GM12874 (cell line): Measurements from ENCODE around the gene APBB3.

ENCODE experiments used
- CTCF ChIP-seq: IDR thresholded peaks from 2 replicates; pipeline ENCODE4 v1.5.1; 2011; ENCODE audit warnings: low read depth, mild to moderate bottlenecking, control low read depth, low read length, moderate library complexity; ENCODE audit not compliant: insufficient read depth

The APBB3 gene

GRCh38 chr5:140590861-140591260, 26.5 kb upstream of the APBB3 start:
- TF ChIP-seq CTCF: no peak

- TF ChIP-seq CTCF: no peak
Observed at GRCh38 chr5:140588311-140589070, 24.1 kb upstream of the APBB3 start.

- no peak for TF ChIP-seq CTCF
Observed at GRCh38 chr5:140587495-140587894, 23.1 kb upstream of the APBB3 start.

GRCh38 chr5:140576776-140577201, 12.4 kb upstream of the APBB3 start:
- TF ChIP-seq CTCF: no peak

- no peak for TF ChIP-seq CTCF
Observed at GRCh38 chr5:140575309-140575708, 10.9 kb upstream of the APBB3 start.

- no peak for TF ChIP-seq CTCF
Observed at GRCh38 chr5:140574165-140574564, 9.8 kb upstream of the APBB3 start.

GRCh38 chr5:140573683-140574082, 9.3 kb upstream of the APBB3 start:
- no peak for TF ChIP-seq CTCF

- no peak for TF ChIP-seq CTCF
Observed at GRCh38 chr5:140571105-140571504, 6.7 kb upstream of the APBB3 start.
